RPMI8226 (cell line): ENCODE data around the gene TGFBR3.

ENCODE experiments used
- DNase-seq: peaks from one replicate; pipeline ENCODE4 v3.0.0-alpha.2; 2015

Gene TGFBR3

DNA sequence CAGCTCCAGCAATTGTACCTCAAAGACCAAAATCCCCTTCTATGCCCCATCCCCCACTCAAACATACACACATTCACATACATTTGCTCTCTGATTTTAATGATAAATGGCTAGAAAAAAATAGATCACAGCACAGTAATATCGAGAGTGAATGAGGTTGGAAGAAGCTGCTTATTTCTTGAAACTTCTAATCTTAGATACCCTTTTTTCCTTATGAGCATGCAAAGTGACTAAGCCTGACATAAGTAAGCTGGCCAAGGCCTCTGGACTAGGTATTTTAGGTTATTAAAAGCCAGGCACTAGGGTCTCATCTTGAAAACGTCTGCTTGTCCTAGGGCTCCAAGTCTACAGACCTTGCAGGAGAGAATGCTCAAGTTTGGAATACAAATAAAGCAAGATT is 133.6 kb downstream of the TGFBR3 start:
- DNase-seq = no peak

DNA sequence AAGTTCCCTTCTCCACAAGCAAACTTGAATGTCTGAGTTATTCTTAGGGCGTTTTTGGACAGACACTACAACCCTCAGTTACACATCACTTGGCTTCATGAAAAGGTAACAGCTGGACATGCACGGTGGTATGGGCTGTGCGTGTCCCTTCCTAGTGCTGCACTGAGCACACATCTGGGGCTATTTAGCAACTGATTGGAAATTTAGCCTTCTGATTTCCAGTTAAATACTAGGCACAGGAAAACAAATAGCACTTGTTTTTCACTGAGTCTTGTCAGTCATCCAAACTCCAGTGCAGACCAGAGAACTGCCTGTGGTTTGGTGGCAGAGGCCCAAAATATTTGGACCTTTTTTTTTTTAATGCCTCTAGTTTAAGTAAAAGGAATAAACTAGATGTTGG is 134.7 kb downstream of the TGFBR3 start:
- no peak for DNase-seq

GRCh38 chr1:91750398-91750996 is 135.5 kb downstream of the TGFBR3 start:
- DNase-seq = no peak

- no peak for DNase-seq
Measured at GRCh38 chr1:91749788-91750231, 136.1 kb downstream of the TGFBR3 start.

- DNase-seq = no peak
Measured at GRCh38 chr1:91747666-91748065, 138.3 kb downstream of the TGFBR3 start.

- no peak for DNase-seq
Measured at GRCh38 chr1:91746728-91747338, 139.1 kb downstream of the TGFBR3 start.

- no peak for DNase-seq
Measured at GRCh38 chr1:91745640-91746373, 140.1 kb downstream of the TGFBR3 start.

- no peak for DNase-seq
Measured at GRCh38 chr1:91744953-91745639, 140.9 kb downstream of the TGFBR3 start.

DNA sequence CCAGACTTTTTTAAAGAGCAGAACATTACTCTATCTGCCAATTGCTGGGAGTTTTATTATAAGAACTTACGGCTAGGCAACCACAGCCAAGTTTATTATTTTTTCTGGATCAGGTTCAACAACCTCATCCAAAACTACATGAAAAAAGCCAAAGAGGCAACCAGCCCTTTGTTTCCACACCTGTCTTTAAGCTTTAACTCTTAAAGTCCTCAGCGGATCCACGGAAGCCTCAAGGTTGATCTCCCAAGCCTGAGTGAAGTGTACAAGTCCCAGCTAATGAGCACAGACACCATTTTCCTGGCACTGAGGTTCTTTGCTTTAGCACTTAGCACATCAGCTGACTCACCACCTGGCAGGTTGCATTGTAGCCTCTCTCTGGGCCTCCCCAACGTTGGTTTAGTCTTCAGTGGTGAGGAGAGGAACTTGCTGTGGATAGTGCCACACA is 143.1 kb downstream of the TGFBR3 start:
- no peak for DNase-seq

DNA sequence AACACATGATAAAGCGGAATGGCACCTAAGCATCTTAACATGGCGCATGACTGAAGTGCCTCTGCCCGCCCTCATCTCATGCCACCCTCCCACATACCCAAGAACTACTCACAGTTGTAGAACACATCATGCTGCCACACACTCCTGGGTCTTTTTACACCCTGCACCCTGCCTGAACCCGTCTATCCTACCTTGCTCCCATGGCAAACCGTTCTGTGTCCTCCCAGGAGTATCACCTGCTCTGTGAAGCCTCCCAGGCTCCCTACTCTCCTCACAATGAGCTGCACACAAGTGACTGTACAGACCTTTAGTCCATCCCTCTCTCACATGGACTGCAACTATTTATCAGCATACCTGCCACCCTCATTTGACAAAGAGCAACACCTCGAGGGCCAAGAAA is 144.0 kb downstream of the TGFBR3 start:
- DNase-seq = no peak

DNA sequence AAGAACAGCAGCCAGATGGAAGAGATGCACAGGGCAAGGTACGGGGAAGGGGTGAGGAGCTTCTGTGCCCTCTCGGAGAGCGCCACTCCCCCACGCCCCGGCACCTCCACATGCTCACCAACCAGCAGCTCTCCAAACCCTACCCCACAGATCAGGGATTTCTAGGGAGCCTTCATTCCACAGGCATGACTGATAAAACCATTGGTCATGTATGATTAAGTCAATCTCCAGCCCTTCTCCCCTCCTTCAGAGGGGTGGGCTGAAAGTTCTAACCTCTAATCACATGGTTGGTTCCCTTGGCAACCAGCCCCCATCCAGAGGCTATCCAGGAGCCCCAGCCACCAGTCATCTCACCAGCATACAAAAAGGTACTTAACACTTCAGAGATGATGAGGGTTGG is 144.7 kb downstream of the TGFBR3 start:
- no peak for DNase-seq

GRCh38 chr1:91737650-91738049 is 148.3 kb downstream of the TGFBR3 start:
- DNase-seq = no peak

GRCh38 chr1:91736715-91737615 is 149.0 kb downstream of the TGFBR3 start:
- no peak for DNase-seq

DNA sequence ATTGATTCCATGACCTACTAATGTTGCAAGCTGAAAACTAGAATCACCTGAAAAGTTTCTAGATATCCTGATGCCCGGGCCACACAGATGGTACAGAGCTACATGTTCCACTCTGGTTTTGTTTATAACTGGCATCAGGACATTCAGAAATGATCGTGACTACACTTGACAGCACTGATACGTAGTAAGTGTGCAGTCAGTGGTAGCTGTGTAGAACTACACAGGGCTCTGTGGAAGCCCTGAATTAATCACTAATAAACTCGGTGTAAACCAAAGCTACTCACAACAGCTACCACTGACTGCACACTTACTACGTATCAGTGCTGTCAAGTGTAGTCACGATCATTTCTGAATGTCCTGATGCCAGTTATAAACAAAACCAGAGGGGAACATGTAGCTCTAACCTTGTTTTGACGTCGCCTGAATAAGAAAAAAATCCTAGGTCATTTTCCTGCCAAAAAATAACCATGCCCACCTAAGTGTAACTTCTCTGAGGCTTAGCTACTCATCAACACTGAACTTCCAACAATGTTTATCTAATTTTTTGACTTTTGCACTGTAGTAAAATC is 149.7 kb downstream of the TGFBR3 start:
- no peak for DNase-seq

DNA sequence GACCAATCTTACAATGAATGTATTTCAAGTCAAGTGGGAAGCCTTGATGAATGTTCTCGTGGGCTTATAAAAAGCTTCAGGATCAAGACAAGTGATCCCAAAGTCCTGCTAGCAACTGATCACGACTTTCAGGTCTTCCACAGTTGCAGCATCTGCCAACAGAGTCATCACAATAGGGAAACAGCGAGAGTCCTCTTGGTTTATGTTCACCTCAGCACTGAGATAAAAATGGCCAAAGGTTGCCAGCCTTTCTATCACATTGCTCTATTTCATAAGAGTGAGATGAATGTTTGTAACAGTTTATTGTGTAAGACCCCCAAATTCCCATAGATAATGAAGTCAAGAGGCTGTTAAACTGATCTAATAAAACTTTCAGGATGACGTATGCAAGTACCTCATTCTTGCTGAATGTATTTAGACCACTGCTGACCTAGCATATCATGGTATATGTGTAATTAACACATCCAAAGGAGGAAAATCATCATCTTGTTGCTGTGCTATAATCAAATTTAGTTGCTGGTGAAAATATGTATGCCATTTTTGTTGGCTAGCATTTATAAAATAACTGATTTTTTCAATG is 150.6 kb downstream of the TGFBR3 start:
- DNase-seq = no peak

- no peak for DNase-seq
Measured at GRCh38 chr1:91734761-91735160, 151.2 kb downstream of the TGFBR3 start.

- no peak for DNase-seq
Measured at GRCh38 chr1:91733108-91733710, 152.7 kb downstream of the TGFBR3 start.

DNA sequence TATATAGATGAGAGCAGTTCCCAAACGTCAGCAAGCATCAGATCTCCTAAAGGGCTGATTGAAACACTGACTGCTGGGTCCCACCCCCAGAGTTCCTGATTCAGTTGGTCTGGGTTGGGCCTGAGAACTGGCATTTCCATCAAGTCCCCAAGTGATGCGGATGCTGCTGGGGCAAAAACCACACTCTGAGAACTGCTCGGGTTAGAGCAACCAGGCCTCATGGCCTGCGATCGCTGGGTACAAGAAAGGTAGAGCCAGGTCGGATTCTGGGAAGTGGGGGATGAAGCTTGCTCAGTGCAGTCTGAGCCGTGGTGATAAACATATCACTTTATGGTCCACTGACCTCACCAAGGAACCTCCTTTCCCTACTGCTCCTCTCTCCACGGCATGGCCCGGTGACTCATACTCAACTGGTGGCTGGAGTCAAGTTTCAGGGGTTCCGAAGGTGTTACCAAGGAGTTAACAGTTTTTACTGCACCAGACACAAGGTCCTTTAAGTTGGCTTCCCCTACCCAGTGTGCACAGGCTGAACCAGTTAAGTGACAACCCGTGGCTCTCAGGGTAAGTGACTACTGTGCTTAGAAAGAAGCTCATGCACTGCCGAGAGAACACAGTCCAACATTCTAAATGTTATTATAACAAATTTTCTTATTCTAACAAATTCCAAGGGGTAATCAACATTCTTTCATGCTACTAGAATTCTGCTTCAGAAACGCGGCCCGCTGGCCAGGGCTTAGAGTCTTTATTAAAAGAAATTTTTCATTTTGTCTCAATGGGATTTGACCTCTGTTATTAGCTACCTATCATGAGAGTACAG is 153.5 kb downstream of the TGFBR3 start:
- DNase-seq = peak; percentile 4

DNA sequence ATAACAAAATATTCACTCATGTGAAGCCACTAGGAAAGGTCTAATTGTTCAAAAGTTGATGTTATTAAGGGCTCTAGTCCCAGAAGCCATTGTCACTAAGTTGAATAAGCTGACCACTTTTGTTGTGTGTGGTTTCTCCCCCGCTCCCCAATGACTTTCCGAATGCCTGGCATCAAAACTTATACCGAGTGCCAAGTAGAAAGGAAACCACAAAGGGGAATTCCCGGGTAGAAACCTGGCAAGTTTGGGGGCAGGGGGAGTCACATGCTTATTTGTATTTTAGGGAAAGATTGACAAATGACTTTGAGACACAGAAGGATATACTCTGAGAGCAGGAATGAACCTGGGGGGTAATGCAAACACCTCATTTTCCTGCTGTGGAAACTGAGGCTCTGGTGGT is 154.1 kb downstream of the TGFBR3 start:
- DNase-seq = peak; percentile 42
